Epidermal melanocyte (primary cell): ENCODE measurements around the gene TRPM3.
"Not testable (repeated sequence)": the region's sequence is repeated elsewhere in the genome, so short reads cannot be mapped to it uniquely, and the experiment has no call there.

Experiments used
- DNase-seq: peaks from one replicate; pipeline ENCODE4 v3.0.0; 2011; ENCODE audit warnings: low spot score; ENCODE audit not compliant: insufficient read length

Gene TRPM3

GRCh38 chr9:71001780-71002386 lies 119.5 kb downstream of the TRPM3 start:
- no peak for DNase-seq

DNA sequence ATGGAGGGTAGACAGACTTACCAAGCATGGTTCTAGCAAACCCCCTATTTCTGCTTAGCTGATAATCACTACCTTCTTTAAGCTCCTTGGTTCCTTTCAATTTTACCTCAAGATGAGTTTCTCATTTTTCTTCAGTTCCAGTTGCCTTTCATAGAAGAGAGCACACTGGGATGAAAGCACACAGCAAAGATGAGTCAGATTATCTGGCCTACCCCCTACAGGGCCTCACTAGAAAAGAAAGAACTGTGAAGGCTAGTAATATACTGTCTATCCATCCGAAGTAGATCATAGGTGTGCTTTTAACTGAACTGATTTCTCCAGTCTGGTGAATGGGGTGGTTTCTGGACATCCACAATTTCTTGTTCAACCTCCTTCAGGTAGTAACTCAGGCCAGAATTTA lies 122.5 kb downstream of the TRPM3 start:
- DNase-seq, result no peak

- no peak for DNase-seq
Measured at GRCh38 chr9:70995511-70995910, 125.9 kb downstream of the TRPM3 start.

GRCh38 chr9:70994582-70994981 lies 126.8 kb downstream of the TRPM3 start:
- no peak for DNase-seq

DNA sequence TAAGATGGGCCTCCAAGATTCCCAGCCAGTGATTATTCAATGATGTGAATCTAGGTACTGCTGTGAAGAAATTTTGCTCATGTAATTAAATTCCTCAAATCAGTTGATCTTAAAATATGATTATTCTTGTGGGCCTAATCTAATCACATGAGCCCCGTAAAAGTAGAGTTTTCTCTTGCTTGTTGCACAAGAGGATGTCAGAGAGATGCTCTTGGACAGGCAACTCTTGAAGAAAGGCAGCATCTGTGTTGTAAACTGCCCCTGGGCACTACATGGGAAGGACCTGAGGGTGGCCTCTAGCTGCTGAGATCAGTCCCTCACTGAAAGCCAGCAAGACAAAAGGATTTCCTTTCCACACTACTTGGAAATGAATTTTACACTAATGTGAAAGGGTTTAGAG lies 132.9 kb downstream of the TRPM3 start:
- DNase-seq, result no peak

DNA sequence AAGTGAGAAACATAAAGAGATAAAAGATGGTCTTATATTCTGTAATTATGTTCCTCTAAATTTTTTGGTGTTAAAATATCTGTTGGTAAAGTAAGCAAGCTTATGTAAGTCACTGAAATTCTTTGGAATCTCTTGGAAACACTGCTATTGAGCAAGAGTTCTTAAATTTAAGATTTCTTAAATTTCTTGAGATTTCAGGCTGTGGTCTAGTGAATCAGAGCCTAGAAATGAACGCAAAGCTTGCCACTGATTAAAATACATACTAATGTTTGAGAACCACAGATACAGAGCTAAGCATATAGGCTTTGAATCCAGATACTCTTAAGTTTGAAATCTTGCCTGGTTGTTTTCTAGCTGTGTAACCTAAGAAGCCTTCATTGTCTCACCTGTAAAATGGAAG lies 133.4 kb downstream of the TRPM3 start:
- DNase-seq, result no peak

DNA sequence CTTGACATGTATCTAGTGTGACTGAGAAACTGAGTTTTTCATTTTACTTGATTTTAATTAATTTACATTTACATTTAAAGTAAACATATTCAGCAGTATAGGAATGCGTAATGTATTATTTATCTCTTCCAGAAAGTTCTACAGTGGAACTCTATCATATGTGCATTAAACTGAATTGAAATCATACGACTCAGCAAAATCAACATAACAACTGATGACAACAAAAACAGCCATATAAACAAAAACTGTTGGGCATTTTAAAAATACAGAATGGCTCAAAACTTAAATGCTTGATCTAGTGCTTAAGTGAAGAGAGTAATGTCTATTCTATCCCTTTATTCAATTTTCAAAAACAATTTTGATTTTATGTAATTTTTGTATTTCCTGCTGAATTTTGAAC lies 134.4 kb downstream of the TRPM3 start:
- no peak for DNase-seq

GRCh38 chr9:70983723-70984295 lies 137.6 kb downstream of the TRPM3 start:
- DNase-seq, result no peak

- DNase-seq, result no peak
Measured at GRCh38 chr9:70981312-70981711, 140.1 kb downstream of the TRPM3 start.

GRCh38 chr9:70979966-70980365 lies 141.5 kb downstream of the TRPM3 start:
- no peak for DNase-seq

GRCh38 chr9:70978085-70978484 lies 143.3 kb downstream of the TRPM3 start:
- DNase-seq, result no peak

DNA sequence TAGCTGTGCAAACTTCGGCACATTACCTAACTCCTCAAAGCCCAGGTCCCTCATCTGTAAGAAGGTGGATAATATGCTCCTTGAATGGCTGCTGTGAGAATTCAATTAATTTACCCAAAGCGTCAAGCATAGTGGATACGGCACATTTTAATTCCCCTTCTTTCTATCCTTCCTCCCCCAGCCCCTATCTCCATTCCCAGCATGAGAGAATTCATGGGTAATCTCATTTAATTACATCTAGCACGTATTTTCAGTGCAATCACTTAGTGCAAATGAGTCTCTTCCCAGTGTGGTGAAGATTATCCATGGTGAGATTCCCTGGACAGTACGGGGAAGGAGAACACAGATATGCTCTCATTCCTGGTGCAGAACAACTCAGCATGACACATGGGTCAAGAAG lies 145.6 kb downstream of the TRPM3 start:
- DNase-seq, result no peak

GRCh38 chr9:70971723-70972122 lies 149.7 kb downstream of the TRPM3 start:
- DNase-seq, result no peak

GRCh38 chr9:70966380-70966779 lies 155.0 kb downstream of the TRPM3 start:
- not testable (repeated sequence) for DNase-seq

DNA sequence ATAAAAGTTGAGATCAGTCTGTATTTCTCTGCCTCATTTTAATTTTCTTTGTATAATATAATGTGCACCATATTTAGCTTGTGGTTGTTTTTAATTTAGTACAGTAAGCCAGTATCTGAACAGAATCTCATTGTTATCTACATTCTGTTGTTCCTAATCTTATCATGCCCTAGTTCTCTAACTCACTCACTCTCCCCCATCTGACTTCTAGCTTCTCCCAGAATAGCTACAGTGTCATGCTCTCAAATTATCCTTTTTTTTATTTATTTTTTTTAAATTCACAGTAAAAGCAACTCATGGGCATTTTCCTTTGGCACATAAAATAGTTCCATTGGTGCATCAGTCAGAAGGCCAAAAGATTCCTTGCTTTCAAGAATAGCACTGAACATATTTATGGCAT lies 156.6 kb downstream of the TRPM3 start:
- no peak for DNase-seq

GRCh38 chr9:70963554-70963953 lies 157.9 kb downstream of the TRPM3 start:
- DNase-seq, result no peak

GRCh38 chr9:70962761-70963440 lies 158.5 kb downstream of the TRPM3 start:
- no peak for DNase-seq

DNA sequence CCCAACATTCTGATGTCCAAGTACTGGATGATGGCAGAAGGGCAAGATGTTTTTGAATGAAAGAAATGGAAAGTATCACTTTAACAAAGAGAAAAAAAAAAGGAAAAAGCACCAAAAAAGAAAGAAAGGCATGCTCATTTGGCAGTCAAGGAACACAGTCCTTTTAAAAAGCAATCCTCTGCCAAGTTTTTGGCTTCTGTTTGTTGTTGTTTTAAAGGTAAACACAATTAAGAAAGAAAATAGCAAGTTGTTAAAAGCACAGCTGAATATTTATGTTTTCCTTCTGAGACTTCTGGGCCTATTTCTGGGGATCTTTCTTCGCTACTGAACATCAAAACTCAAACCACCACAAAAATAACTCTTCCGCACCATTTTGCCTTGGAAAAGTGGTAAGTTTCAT lies 162.1 kb downstream of the TRPM3 start:
- DNase-seq, result no peak

GRCh38 chr9:70954596-70955143 lies 166.8 kb downstream of the TRPM3 start:
- no peak for DNase-seq

- peak; percentile 48 for DNase-seq
Measured at GRCh38 chr9:70954126-70954525, 167.3 kb downstream of the TRPM3 start.

DNA sequence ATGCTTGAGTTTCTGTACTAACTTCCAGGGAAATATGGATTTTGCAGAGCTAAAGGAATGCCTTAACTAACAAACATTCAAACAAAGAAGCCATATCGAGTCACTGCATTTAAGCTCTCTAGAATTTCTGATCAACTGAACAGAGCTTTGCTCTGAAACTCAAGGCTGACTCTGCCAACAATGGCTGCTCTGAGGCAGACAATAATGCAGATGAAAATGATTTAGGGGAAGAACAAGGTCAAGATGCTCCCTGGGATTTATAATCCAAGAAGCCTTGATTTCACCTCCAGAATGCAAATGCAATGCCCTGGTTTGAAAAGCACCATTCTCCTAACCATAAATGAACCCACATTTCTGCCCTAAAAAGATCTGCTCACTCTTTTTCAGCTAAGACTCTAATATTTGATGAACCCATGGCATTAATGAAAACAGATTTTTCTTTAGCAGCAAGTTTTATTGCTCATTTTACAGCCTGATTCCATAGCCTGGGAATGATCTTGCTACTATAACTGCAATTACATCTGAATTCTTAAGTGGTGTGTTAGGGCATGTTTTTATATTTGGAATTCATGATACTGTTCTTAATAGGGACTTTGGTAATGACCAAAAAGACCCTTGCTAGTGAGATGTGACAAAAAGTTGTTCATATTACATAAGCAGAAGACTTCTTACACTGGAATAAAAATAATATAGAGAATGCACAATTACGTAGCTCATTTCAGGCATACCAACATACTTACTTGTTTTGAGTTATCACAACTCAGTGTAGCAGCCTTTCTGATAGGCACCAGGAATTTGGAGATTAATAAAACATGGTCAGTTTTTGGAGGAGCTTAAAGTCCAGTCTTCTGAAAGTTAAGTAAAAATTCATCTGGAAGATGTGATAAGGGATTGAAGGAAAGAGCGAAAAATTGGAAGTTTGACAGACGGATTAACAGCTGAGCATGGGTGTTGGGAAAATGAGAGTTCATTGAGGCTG lies 169.4 kb downstream of the TRPM3 start:
- no peak for DNase-seq

GRCh38 chr9:70950270-70950669 lies 171.2 kb downstream of the TRPM3 start:
- DNase-seq, result no peak
